H9 (cell line): ENCODE results near the gene SEBOX. TPM values are rescaled to one million over a fixed set of nuclear protein-coding genes. Genes with fewer than 3 reads are reported as not detected.

Source experiments
- DNase-seq: peaks from one replicate; pipeline ENCODE4 v3.0.0-alpha.2; 2017
- H2AFZ ChIP-seq: one replicate; pipeline ENCODE4 v1.6.1; 2013; ENCODE audit warnings: mild to moderate bottlenecking, low read length, control low read depth, moderate library complexity
- H2AK5ac ChIP-seq: 2 replicates; pipeline ENCODE4 v1.6.1; 2013; ENCODE audit warnings: low read length, control low read depth, mixed read lengths; ENCODE audit not compliant: insufficient read length
- H2BK120ac ChIP-seq: one replicate; pipeline ENCODE4 v1.6.1; 2013; ENCODE audit warnings: low read depth, mild to moderate bottlenecking, low read length, control low read depth, inconsistent platforms; ENCODE audit not compliant: poor library complexity, severe bottlenecking
- H2BK12ac ChIP-seq: 2 replicates; pipeline ENCODE4 v1.6.1; 2013; ENCODE audit warnings: low read length, control low read depth, mixed read lengths, low read depth; ENCODE audit not compliant: insufficient read length
- H2BK15ac ChIP-seq: 2 replicates; pipeline ENCODE4 v1.6.1; 2013; ENCODE audit warnings: low read depth, low read length, control low read depth
- H2BK20ac ChIP-seq: one replicate; pipeline ENCODE4 v1.6.1; 2013; ENCODE audit warnings: low read depth, mild to moderate bottlenecking, low read length, control low read depth, inconsistent platforms; ENCODE audit not compliant: poor library complexity, severe bottlenecking
- H2BK5ac ChIP-seq: 2 replicates; pipeline ENCODE4 v1.6.1; 2013; ENCODE audit warnings: low read length, control low read depth, mixed read lengths; ENCODE audit not compliant: insufficient read length
- H3K14ac ChIP-seq: 2 replicates; pipeline ENCODE4 v1.6.1; 2013; ENCODE audit warnings: low read length, control low read depth; ENCODE audit not compliant: insufficient read depth
- H3K18ac ChIP-seq: 2 replicates; pipeline ENCODE4 v1.6.1; 2013; ENCODE audit warnings: low read depth, mild to moderate bottlenecking, mixed read lengths, low read length, control low read depth; ENCODE audit not compliant: insufficient read length
- H3K23ac ChIP-seq: 2 replicates; pipeline ENCODE4 v1.6.1; 2013; ENCODE audit warnings: low read length, control low read depth, mixed read lengths, low read depth; ENCODE audit not compliant: insufficient read length
- H3K23me2 ChIP-seq: 2 replicates; pipeline ENCODE4 v1.6.1; 2013; ENCODE audit warnings: low read depth, mild to moderate bottlenecking, mixed read lengths, low read length, control low read depth; ENCODE audit not compliant: insufficient read length, poor library complexity, severe bottlenecking
- H3K27ac ChIP-seq: 2 replicates; pipeline ENCODE4 v1.5.1; 2013; ENCODE audit warnings: low read length, control low read depth, mixed read lengths, low read depth; ENCODE audit not compliant: insufficient read length
- H3K27me3 ChIP-seq: 2 replicates; pipeline ENCODE4 v1.6.1; 2013; ENCODE audit warnings: low read length, control low read depth, inconsistent platforms; ENCODE audit not compliant: insufficient read depth
- H3K4ac ChIP-seq: 2 replicates; pipeline ENCODE4 v1.6.1; 2013; ENCODE audit warnings: low read depth, mild to moderate bottlenecking, control low read depth, inconsistent platforms, low read length, moderate library complexity
- H3K4me1 ChIP-seq: 2 replicates; pipeline ENCODE4 v1.6.1; 2013; ENCODE audit warnings: low read length, control low read depth, inconsistent platforms; ENCODE audit not compliant: insufficient read depth
- H3K4me2 ChIP-seq: 2 replicates; pipeline ENCODE4 v1.6.1; 2013; ENCODE audit warnings: low read length, control low read depth, mixed read lengths; ENCODE audit not compliant: insufficient read length, insufficient read depth
- H3K56ac ChIP-seq: 2 replicates; pipeline ENCODE4 v1.6.1; 2013; ENCODE audit warnings: low read depth, mild to moderate bottlenecking, mixed read lengths, low read length, control low read depth; ENCODE audit not compliant: insufficient read length
- H3K79me1 ChIP-seq: 2 replicates; pipeline ENCODE4 v1.6.1; 2013; ENCODE audit warnings: low read depth, mild to moderate bottlenecking, moderate library complexity, low read length, control low read depth, inconsistent platforms; ENCODE audit not compliant: insufficient read depth, poor library complexity, severe bottlenecking
- H3K79me2 ChIP-seq: 2 replicates; pipeline ENCODE4 v1.6.1; 2013; ENCODE audit warnings: low read length, control low read depth, inconsistent platforms; ENCODE audit not compliant: insufficient read depth
- H3K9ac ChIP-seq: 2 replicates; pipeline ENCODE4 v1.6.1; 2013; ENCODE audit warnings: low read length, control low read depth, mixed read lengths; ENCODE audit not compliant: insufficient read length; ENCODE audit errors: extremely low read depth
- H3K9me3 ChIP-seq: one replicate; pipeline ENCODE4 v1.6.1; 2013; ENCODE audit warnings: low read depth, low read length, inconsistent platforms; ENCODE audit not compliant: control insufficient read depth
- H3T11ph ChIP-seq: one replicate; pipeline ENCODE4 v1.6.1; 2013; ENCODE audit warnings: mild to moderate bottlenecking, low read length, control low read depth, inconsistent platforms
- H4K20me1 ChIP-seq: one replicate; pipeline ENCODE4 v1.6.1; 2013; ENCODE audit not compliant: control insufficient read depth, insufficient read length, insufficient read depth
- H4K5ac ChIP-seq: 2 replicates; pipeline ENCODE4 v1.6.1; 2013; ENCODE audit warnings: low read depth, mild to moderate bottlenecking, mixed read lengths, low read length, control low read depth; ENCODE audit not compliant: insufficient read length
- H4K8ac ChIP-seq: replicated peaks from 2 replicates; pipeline ENCODE4 v1.6.1; 2013; ENCODE audit warnings: low read length, control low read depth, mixed read lengths, low read depth; ENCODE audit not compliant: insufficient read length
- H4K91ac ChIP-seq: 2 replicates; pipeline ENCODE4 v1.6.1; 2013; ENCODE audit warnings: low read depth, mild to moderate bottlenecking, moderate library complexity, mixed read lengths, low read length, control low read depth; ENCODE audit not compliant: insufficient read length
- H3K27ac Mint-ChIP-seq, 3 experiments: 2 replicates in 2 of 3; 3 replicates in 1 of 3; pipeline ENCODE4 v1.8.0; 2020 to 2021; ENCODE audit warnings: mixed read lengths in 3 of 3, mild to moderate bottlenecking in 1 of 3, moderate library complexity in 1 of 3
- H3K27me3 Mint-ChIP-seq: 2 replicates; pipeline ENCODE4 v1.8.0; 2021; ENCODE audit warnings: low read depth, mild to moderate bottlenecking, moderate library complexity, mixed read lengths
- H3K36me3 Mint-ChIP-seq, 3 experiments: 2 replicates in 2 of 3; 3 replicates in 1 of 3; pipeline ENCODE4 v1.8.0; 2020 to 2021; ENCODE audit warnings: low read depth in 3 of 3, mixed read lengths in 3 of 3; ENCODE audit not compliant: insufficient read depth in 1 of 3
- H3K4me1 Mint-ChIP-seq, 2 experiments: 2 replicates each; pipeline ENCODE4 v1.8.0; 2020; ENCODE audit warnings: mixed read lengths in 2 of 2
- H3K4me3 Mint-ChIP-seq, 2 experiments: 2 replicates in 1 of 2; 3 replicates in 1 of 2; pipeline ENCODE4 v1.8.0; 2020 to 2021; ENCODE audit warnings: mild to moderate bottlenecking in 2 of 2, mixed read lengths in 2 of 2, moderate library complexity in 1 of 2
- H3K9me3 Mint-ChIP-seq, 2 experiments: 2 replicates in 1 of 2; 3 replicates in 1 of 2; pipeline ENCODE4 v1.8.0; 2020; ENCODE audit warnings: mild to moderate bottlenecking in 2 of 2, mixed read lengths in 2 of 2, moderate library complexity in 1 of 2
- WGBS: extraction: QIAGEN DNeasy Blood & Tissue Kit; methylation state at CpG from one replicate; pipeline ENCODE4 v1.1.7; 2013; ENCODE audit warnings: missing lambda C conversion rate, low lambda C conversion rate, mixed read lengths; ENCODE audit not compliant: insufficient read length; ENCODE audit errors: extremely low coverage; 5-methylcytosine and 5-hydroxymethylcytosine counted together
- total RNA-seq: library from RNA; stranded (reverse); gene quantifications from 2 replicates; pipeline ENCODE4 v1.2.1, GENCODE V29; 2021
- TF ChIP-seq, protein P1 (sequence below): fragments of 200-600 bp; sonication (generic); conservative IDR thresholded peaks from 3 replicates; pipeline ENCODE4 v1.8.0; 2021; ENCODE audit warnings: antibody characterized with exemption, mild to moderate bottlenecking

The SEBOX gene
- total RNA-seq, 1 experiment from 2014 or later: not detected

DNA sequence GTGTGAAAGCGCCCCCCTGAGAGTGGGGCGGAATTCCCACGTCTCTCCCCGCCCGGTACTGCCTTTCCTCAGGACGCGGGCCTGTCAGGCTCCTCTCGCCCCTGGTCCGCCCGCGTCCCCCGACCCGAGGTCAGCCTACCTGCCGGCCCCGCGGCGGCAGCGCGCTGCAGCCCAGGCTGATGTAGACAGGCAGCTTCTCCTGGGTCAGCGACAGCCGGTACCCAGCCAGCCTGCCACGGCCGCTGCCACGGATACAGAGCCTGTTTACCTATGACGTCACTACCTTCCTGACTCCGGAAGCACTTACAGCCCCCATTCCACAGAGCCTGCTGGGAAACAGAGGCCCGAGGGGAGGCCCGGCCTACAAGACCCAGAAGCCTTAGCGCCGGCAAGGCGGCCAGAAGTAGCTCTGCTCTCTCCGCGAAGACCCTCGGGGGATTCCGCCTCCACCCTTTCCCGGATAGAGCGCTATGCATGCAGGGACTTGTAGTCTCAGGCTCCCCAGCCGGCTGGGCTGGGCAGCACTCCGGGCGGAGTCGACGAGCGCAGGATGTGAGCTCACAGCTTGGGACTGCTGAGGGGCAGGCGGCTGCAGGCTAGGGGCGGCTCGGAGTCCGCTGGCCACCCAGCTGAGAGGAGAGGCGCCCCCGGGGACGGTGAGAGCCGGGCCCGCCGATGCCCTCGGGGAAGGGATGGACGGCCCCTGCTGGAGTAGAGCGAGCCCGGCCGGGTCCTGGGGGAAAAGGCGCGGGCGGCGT lies 29.6 kb downstream of the SEBOX start, which contains the start of the genes IFT20 and TNFAIP1:
Gene IFT20, minus strand, starts transcription at position 272 of the 758 bp plus-strand sequence. CDS start 3,487 bp downstream, outside the sequence.
Gene TNFAIP1, plus strand, starts transcription at position 561 of the 758 bp plus-strand sequence. CDS start 3,761 bp downstream, outside the sequence.
- no CpG with 5 or more reads among the region's 62 CpGs for WGBS
- peaks cover 19 to 23% of the 10 kb centered on the region in 2 experiments for H3K4me1 Mint-ChIP-seq
- H3K79me1 ChIP-seq: no peaks in the 10 kb centered on the region
- no peak within 1 kb of the TSS for H3T11ph ChIP-seq
- peak within 1 kb of the TSS; percentile 97 to 99 for H3K4me3 Mint-ChIP-seq
- H3K9me3 Mint-ChIP-seq: no peaks in the 10 kb centered on the region; a peak in 1 of 5 replicates
- H2BK15ac ChIP-seq: no peak within 1 kb of the TSS
- peak within 1 kb of the TSS; percentile 86 for H3K14ac ChIP-seq
- H3K4me1 ChIP-seq: peaks cover 9% of the 10 kb centered on the region; the same call in 1 of the 2 replicates
- peak within 1 kb of the TSS; percentile 93 for H3K4me2 ChIP-seq
- H2BK120ac ChIP-seq: no peak within 1 kb of the TSS
- H3K4ac ChIP-seq: no peak within 1 kb of the TSS
- peak within 1 kb of the TSS; percentile 92 to 99 (median 98) for H3K27ac Mint-ChIP-seq
- H2BK5ac ChIP-seq: no peak within 1 kb of the TSS
- H3K27me3 ChIP-seq: no peaks in the 10 kb centered on the region
- no peaks in the 10 kb centered on the region for H3K9me3 ChIP-seq
- no peak within 1 kb of the TSS for H2AFZ ChIP-seq
- H2BK12ac ChIP-seq: no peak within 1 kb of the TSS
- H2BK20ac ChIP-seq: no peak within 1 kb of the TSS
- H3K9ac ChIP-seq: peak within 1 kb of the TSS; percentile 79
- H4K91ac ChIP-seq: no peak within 1 kb of the TSS
- no peak within 1 kb of the TSS for H4K5ac ChIP-seq
- TF ChIP-seq, protein P1, sequence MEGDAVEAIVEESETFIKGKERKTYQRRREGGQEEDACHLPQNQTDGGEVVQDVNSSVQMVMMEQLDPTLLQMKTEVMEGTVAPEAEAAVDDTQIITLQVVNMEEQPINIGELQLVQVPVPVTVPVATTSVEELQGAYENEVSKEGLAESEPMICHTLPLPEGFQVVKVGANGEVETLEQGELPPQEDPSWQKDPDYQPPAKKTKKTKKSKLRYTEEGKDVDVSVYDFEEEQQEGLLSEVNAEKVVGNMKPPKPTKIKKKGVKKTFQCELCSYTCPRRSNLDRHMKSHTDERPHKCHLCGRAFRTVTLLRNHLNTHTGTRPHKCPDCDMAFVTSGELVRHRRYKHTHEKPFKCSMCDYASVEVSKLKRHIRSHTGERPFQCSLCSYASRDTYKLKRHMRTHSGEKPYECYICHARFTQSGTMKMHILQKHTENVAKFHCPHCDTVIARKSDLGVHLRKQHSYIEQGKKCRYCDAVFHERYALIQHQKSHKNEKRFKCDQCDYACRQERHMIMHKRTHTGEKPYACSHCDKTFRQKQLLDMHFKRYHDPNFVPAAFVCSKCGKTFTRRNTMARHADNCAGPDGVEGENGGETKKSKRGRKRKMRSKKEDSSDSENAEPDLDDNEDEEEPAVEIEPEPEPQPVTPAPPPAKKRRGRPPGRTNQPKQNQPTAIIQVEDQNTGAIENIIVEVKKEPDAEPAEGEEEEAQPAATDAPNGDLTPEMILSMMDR: no peak
- H3K27ac ChIP-seq: no peak within 1 kb of the TSS
- H3K36me3 Mint-ChIP-seq: peaks cover 0 to 11% (median 9%) of the 10 kb centered on the region in 3 experiments; a peak in 5 of 7 replicates
- no peak within 1 kb of the TSS for H3K56ac ChIP-seq
- H3K23ac ChIP-seq: no peak within 1 kb of the TSS
- H4K20me1 ChIP-seq: no peaks in the 10 kb centered on the region
- H3K79me2 ChIP-seq: no peaks in the 10 kb centered on the region; the same call in 1 of the 2 replicates
- peak; percentile 100 for DNase-seq
- H4K8ac ChIP-seq: no peak within 1 kb of the TSS
- peak within 1 kb of the TSS; percentile 87 for H3K18ac ChIP-seq
- peaks cover 13% of the 10 kb centered on the region for H3K23me2 ChIP-seq
- H3K27me3 Mint-ChIP-seq: no peaks in the 10 kb centered on the region
- H2AK5ac ChIP-seq: no peak within 1 kb of the TSS
